WTC11 (cell line): ENCODE results near the gene OTP. TPM values are rescaled to one million over a fixed set of nuclear protein-coding genes. Genes with fewer than 3 reads are reported as not detected.

Experiments
- ATAC-seq: fragments of 200-7000 bp; cut with Tn5 transposase; 2 replicates; pipeline ENCODE4 v1.10.0; 2021; ENCODE audit warnings: mild to moderate bottlenecking, moderate library complexity
- CTCF ChIA-PET: fragments of 300-600 bp; sonication (Branson Sonifier 250); formaldehyde crosslinking; loops from one replicate; lab custom pipeline; 2021; ENCODE audit warnings: antibody characterized with exemption; lab: Charles Lee
- POLR2A ChIA-PET: fragments of 350-600 bp; sonication (Branson Sonifier 250); formaldehyde crosslinking; loops from one replicate; lab custom pipeline; 2021; ENCODE audit warnings: antibody characterized with exemption; lab: Charles Lee
- DNase-seq: peaks from one replicate; pipeline ENCODE4 v3.0.0; 2021; ENCODE audit warnings: low spot score
- H3K27ac Mint-ChIP-seq: 2 replicates; pipeline ENCODE4 v1.8.0; 2021; ENCODE audit warnings: mixed read lengths
- H3K27me3 Mint-ChIP-seq: 2 replicates; pipeline ENCODE4 v1.8.0; 2021; ENCODE audit warnings: low read depth, mild to moderate bottlenecking, moderate library complexity, mixed read lengths
- H3K36me3 Mint-ChIP-seq: 2 replicates; pipeline ENCODE4 v1.8.0; 2021; ENCODE audit warnings: mixed read lengths
- H3K4me1 Mint-ChIP-seq: 2 replicates; pipeline ENCODE4 v1.8.0; 2022; ENCODE audit warnings: mixed read lengths
- H3K4me3 Mint-ChIP-seq: 2 replicates; pipeline ENCODE4 v1.8.0; 2021; ENCODE audit warnings: mild to moderate bottlenecking, moderate library complexity, mixed read lengths
- H3K9me3 Mint-ChIP-seq: 2 replicates; pipeline ENCODE4 v1.8.0; 2021; ENCODE audit warnings: mixed read lengths
- ELF4 ChIP-seq: sonication (generic); formaldehyde crosslinking; IDR thresholded peaks from 2 replicates; pipeline ENCODE4 v1.8.1; 2022; ENCODE audit warnings: low read depth, mild to moderate bottlenecking, moderate library complexity, missing genetic modification reagents
- IRF2 ChIP-seq: sonication (generic); formaldehyde crosslinking; IDR thresholded peaks from 2 replicates; pipeline ENCODE4 v1.8.0; 2022; ENCODE audit warnings: low read depth, missing genetic modification reagents, borderline replicate concordance
- NFYB ChIP-seq: sonication (generic); formaldehyde crosslinking; conservative IDR thresholded peaks from 2 replicates; pipeline ENCODE4 v1.8.0; 2022; ENCODE audit warnings: low read depth, missing genetic modification reagents
- TCF7 ChIP-seq: sonication (generic); formaldehyde crosslinking; IDR thresholded peaks from 2 replicates; pipeline ENCODE4 v1.8.0; 2022; ENCODE audit warnings: mild to moderate bottlenecking, low read depth, missing genetic modification reagents, moderate library complexity
- ZNF263 ChIP-seq: sonication (generic); formaldehyde crosslinking; IDR thresholded peaks from 2 replicates; pipeline ENCODE4 v1.8.1; 2022; ENCODE audit warnings: low read depth, mild to moderate bottlenecking, moderate library complexity, missing genetic modification reagents
- ZNF423 ChIP-seq: fragments of 250-450 bp; sonication (Bioruptor Pico); IDR thresholded peaks from 2 replicates; pipeline ENCODE4 v2.1.2; 2022; ENCODE audit warnings: mild to moderate bottlenecking, moderate library complexity
- total RNA-seq: library from RNA; stranded (reverse); gene quantifications from 3 replicates; pipeline ENCODE4 v1.2.3, GENCODE V29; 2021
- TF ChIP-seq, protein P1 (sequence below): sonication (generic); formaldehyde crosslinking; IDR thresholded peaks from 2 replicates; pipeline ENCODE4 v1.8.1; 2023; ENCODE audit warnings: mild to moderate bottlenecking, missing genetic modification reagents, borderline replicate concordance
- TF ChIP-seq, protein P2 (sequence below): sonication (generic); formaldehyde crosslinking; IDR thresholded peaks from 2 replicates; pipeline ENCODE4 v1.8.1; 2023; ENCODE audit warnings: mild to moderate bottlenecking, missing genetic modification reagents, moderate library complexity
- TF ChIP-seq, protein P3 (sequence below): fragments of 200-600 bp; IDR thresholded peaks from 2 replicates; pipeline ENCODE4 v1.8.0; 2022; ENCODE audit warnings: antibody characterized with exemption
- TF ChIP-seq, protein P4 (sequence below): sonication (generic); formaldehyde crosslinking; IDR thresholded peaks from 2 replicates; pipeline ENCODE4 v1.8.1; 2022; ENCODE audit warnings: low read depth, missing genetic modification reagents, borderline replicate concordance
- TF ChIP-seq, protein P5 (sequence below): sonication (generic); formaldehyde crosslinking; IDR thresholded peaks from 2 replicates; pipeline ENCODE4 v1.8.1; 2022; ENCODE audit warnings: missing genetic modification reagents, borderline replicate concordance
- TF ChIP-seq, protein P6 (sequence below): sonication (generic); formaldehyde crosslinking; IDR thresholded peaks from 2 replicates; pipeline ENCODE4 v1.8.1; 2023; ENCODE audit warnings: mild to moderate bottlenecking, missing genetic modification reagents
- TF ChIP-seq, protein P7 (sequence below): sonication (generic); formaldehyde crosslinking; IDR thresholded peaks from 2 replicates; pipeline ENCODE4 v1.8.1; 2022; ENCODE audit warnings: mild to moderate bottlenecking, missing genetic modification reagents, moderate library complexity, borderline replicate concordance
- TF ChIP-seq, protein P8 (sequence below): sonication (generic); formaldehyde crosslinking; IDR thresholded peaks from 2 replicates; pipeline ENCODE4 v1.8.0; 2022; ENCODE audit warnings: missing genetic modification reagents

The OTP gene
- total RNA-seq, 1 experiment from 2014 or later, result not detected

DNA sequence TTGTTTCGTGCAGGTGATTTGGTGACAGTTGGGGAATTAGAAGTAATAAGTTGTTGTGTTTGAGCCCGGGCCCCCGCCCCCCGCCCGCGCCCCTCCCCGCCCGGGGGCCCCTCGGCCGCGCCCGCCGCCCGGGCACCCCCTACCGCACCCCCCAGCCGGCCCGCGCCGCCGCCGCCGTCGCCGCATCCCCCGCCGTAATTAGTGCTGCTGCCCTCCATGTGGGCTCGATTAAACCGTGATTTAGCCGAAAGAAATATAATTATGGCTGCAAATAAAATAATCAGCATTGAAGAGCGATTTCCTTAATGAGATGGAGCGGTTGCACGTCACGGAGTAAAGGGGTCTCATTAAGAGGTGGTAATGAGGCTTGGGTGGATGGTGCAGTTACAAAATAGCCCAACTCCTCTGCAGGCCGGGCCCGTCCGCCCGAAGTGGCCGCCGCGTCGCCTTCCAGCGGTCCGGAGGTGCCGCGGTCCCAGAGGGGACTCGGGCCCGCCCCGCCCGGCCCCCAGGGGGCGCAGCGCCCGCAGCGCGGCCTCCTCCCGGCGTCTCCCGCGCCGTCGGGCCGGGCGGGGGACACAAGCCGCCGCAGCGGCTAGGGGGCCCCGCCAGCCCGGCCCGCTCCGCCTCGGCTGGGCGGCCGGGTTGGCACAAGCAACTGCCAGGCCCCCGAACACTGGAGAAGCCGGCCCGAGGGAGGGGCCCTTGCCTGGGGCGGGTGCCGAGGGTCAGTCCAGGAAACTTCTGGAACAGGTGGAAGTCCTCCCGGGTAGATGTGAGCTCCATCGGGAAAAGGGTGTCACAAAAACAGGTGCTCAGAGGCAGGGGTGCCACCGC is 6.9 kb upstream of the OTP start:
- peaks cover 46% of the 10 kb centered on the region for H3K4me1 Mint-ChIP-seq
- H3K4me3 Mint-ChIP-seq, result peak overlapping the region; percentile 62
- TF ChIP-seq NFYB (CRISPR knock-in tag) (no peak), ZNF423 (CRISPR knock-in tag) (0 out of 2 replicates have a peak, but pooled peaks have one; percentile 43), IRF2 (CRISPR knock-in tag) (no peak)
- TF ChIP-seq, protein P1, sequence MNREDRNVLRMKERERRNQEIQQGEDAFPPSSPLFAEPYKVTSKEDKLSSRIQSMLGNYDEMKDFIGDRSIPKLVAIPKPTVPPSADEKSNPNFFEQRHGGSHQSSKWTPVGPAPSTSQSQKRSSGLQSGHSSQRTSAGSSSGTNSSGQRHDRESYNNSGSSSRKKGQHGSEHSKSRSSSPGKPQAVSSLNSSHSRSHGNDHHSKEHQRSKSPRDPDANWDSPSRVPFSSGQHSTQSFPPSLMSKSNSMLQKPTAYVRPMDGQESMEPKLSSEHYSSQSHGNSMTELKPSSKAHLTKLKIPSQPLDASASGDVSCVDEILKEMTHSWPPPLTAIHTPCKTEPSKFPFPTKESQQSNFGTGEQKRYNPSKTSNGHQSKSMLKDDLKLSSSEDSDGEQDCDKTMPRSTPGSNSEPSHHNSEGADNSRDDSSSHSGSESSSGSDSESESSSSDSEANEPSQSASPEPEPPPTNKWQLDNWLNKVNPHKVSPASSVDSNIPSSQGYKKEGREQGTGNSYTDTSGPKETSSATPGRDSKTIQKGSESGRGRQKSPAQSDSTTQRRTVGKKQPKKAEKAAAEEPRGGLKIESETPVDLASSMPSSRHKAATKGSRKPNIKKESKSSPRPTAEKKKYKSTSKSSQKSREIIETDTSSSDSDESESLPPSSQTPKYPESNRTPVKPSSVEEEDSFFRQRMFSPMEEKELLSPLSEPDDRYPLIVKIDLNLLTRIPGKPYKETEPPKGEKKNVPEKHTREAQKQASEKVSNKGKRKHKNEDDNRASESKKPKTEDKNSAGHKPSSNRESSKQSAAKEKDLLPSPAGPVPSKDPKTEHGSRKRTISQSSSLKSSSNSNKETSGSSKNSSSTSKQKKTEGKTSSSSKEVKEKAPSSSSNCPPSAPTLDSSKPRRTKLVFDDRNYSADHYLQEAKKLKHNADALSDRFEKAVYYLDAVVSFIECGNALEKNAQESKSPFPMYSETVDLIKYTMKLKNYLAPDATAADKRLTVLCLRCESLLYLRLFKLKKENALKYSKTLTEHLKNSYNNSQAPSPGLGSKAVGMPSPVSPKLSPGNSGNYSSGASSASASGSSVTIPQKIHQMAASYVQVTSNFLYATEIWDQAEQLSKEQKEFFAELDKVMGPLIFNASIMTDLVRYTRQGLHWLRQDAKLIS (CRISPR knock-in tag), result no peak
- TF ChIP-seq, protein P2, sequence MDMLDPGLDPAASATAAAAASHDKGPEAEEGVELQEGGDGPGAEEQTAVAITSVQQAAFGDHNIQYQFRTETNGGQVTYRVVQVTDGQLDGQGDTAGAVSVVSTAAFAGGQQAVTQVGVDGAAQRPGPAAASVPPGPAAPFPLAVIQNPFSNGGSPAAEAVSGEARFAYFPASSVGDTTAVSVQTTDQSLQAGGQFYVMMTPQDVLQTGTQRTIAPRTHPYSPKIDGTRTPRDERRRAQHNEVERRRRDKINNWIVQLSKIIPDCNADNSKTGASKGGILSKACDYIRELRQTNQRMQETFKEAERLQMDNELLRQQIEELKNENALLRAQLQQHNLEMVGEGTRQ (CRISPR knock-in tag), result no peak
- TF ChIP-seq, protein P3, sequence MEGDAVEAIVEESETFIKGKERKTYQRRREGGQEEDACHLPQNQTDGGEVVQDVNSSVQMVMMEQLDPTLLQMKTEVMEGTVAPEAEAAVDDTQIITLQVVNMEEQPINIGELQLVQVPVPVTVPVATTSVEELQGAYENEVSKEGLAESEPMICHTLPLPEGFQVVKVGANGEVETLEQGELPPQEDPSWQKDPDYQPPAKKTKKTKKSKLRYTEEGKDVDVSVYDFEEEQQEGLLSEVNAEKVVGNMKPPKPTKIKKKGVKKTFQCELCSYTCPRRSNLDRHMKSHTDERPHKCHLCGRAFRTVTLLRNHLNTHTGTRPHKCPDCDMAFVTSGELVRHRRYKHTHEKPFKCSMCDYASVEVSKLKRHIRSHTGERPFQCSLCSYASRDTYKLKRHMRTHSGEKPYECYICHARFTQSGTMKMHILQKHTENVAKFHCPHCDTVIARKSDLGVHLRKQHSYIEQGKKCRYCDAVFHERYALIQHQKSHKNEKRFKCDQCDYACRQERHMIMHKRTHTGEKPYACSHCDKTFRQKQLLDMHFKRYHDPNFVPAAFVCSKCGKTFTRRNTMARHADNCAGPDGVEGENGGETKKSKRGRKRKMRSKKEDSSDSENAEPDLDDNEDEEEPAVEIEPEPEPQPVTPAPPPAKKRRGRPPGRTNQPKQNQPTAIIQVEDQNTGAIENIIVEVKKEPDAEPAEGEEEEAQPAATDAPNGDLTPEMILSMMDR, result peak; percentile 43; the same call in 1 of the 2 replicates
- DNase-seq (peak; percentile 69), ATAC-seq (peak; percentile 74)
- H3K27ac Mint-ChIP-seq, result no peak overlapping the region
- ChIA-PET CTCF (interaction anchor here (0.7 to 2.2 kb wide), 11 partner anchors 10 to 347 kb away, joined by 3 to 5 read pairs (median 3); no protein-coding TSS in a partner anchor), POLR2A (no interaction called here)
- peaks cover 99% of the 10 kb centered on the region for H3K27me3 Mint-ChIP-seq
- H3K36me3 Mint-ChIP-seq, result no peaks in the 10 kb centered on the region
- no peaks in the 10 kb centered on the region for H3K9me3 Mint-ChIP-seq

DNA sequence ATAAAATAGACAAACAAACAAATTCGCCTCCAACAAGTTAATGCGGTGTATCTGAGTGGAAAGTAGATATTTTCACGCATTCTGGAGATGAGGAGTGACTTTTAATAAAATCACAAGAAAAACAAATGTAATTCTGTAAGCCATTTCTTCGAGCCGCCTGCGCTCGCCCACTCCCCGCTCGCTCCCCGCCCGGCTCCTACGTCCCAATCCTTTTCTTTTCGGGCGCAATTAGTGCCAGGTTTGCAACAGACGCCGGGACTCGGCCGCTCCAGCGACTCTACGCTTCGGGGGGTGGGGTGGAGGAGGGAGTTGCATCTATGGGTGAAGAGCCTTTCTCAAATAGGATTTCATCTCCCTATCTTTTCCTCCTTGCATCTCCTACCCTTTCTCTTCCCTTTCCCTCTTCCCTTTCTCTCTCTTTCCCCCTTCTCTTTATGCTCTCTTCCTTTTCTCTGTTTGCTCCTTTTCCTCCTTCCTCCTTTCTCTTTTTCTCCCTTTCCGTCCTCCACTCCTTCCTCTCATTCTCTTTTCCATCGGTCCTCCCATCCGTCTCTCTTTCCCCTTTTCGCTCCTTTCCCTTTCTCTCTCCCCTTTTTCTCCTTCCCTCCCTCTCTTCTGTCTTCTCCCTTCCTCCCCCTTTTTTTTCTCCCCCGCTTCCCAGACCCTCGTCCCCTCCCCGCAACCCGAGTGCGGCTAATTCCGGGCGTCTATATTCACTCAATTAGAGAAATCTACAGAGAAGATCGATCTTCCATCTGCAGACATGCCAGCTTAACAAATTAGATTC is 6.1 kb upstream of the OTP start:
- Mint-ChIP-seq H3K36me3 (no peaks in the 10 kb centered on the region), H3K4me3 (peak overlapping the region; percentile 62), H3K27ac (no peak overlapping the region), H3K27me3 (peaks cover 99% of the 10 kb centered on the region), H3K4me1 (peaks cover 52% of the 10 kb centered on the region), H3K9me3 (no peaks in the 10 kb centered on the region)
- TF ChIP-seq, protein P4, sequence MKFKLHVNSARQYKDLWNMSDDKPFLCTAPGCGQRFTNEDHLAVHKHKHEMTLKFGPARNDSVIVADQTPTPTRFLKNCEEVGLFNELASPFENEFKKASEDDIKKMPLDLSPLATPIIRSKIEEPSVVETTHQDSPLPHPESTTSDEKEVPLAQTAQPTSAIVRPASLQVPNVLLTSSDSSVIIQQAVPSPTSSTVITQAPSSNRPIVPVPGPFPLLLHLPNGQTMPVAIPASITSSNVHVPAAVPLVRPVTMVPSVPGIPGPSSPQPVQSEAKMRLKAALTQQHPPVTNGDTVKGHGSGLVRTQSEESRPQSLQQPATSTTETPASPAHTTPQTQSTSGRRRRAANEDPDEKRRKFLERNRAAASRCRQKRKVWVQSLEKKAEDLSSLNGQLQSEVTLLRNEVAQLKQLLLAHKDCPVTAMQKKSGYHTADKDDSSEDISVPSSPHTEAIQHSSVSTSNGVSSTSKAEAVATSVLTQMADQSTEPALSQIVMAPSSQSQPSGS (CRISPR knock-in tag), result no peak
- TF ChIP-seq ELF4 (CRISPR knock-in tag), result no peak
- TF ChIP-seq, protein P5, sequence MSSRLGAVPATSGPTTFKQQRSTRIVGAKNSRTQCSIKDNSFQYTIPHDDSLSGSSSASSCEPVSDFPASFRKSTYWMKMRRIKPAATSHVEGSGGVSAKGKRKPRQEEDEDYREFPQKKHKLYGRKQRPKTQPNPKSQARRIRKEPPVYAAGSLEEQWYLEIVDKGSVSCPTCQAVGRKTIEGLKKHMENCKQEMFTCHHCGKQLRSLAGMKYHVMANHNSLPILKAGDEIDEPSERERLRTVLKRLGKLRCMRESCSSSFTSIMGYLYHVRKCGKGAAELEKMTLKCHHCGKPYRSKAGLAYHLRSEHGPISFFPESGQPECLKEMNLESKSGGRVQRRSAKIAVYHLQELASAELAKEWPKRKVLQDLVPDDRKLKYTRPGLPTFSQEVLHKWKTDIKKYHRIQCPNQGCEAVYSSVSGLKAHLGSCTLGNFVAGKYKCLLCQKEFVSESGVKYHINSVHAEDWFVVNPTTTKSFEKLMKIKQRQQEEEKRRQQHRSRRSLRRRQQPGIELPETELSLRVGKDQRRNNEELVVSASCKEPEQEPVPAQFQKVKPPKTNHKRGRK (CRISPR knock-in tag), result peak; percentile 98
- TF ChIP-seq ZNF263, result peak; percentile 60; the same call in 1 of the 2 replicates
- TF ChIP-seq, protein P6, sequence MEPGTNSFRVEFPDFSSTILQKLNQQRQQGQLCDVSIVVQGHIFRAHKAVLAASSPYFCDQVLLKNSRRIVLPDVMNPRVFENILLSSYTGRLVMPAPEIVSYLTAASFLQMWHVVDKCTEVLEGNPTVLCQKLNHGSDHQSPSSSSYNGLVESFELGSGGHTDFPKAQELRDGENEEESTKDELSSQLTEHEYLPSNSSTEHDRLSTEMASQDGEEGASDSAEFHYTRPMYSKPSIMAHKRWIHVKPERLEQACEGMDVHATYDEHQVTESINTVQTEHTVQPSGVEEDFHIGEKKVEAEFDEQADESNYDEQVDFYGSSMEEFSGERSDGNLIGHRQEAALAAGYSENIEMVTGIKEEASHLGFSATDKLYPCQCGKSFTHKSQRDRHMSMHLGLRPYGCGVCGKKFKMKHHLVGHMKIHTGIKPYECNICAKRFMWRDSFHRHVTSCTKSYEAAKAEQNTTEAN (CRISPR knock-in tag), result no peak
- no peak for TF ChIP-seq TCF7 (CRISPR knock-in tag)
- TF ChIP-seq, protein P7, sequence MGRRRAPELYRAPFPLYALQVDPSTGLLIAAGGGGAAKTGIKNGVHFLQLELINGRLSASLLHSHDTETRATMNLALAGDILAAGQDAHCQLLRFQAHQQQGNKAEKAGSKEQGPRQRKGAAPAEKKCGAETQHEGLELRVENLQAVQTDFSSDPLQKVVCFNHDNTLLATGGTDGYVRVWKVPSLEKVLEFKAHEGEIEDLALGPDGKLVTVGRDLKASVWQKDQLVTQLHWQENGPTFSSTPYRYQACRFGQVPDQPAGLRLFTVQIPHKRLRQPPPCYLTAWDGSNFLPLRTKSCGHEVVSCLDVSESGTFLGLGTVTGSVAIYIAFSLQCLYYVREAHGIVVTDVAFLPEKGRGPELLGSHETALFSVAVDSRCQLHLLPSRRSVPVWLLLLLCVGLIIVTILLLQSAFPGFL, result no peak
- TF ChIP-seq, protein P8, sequence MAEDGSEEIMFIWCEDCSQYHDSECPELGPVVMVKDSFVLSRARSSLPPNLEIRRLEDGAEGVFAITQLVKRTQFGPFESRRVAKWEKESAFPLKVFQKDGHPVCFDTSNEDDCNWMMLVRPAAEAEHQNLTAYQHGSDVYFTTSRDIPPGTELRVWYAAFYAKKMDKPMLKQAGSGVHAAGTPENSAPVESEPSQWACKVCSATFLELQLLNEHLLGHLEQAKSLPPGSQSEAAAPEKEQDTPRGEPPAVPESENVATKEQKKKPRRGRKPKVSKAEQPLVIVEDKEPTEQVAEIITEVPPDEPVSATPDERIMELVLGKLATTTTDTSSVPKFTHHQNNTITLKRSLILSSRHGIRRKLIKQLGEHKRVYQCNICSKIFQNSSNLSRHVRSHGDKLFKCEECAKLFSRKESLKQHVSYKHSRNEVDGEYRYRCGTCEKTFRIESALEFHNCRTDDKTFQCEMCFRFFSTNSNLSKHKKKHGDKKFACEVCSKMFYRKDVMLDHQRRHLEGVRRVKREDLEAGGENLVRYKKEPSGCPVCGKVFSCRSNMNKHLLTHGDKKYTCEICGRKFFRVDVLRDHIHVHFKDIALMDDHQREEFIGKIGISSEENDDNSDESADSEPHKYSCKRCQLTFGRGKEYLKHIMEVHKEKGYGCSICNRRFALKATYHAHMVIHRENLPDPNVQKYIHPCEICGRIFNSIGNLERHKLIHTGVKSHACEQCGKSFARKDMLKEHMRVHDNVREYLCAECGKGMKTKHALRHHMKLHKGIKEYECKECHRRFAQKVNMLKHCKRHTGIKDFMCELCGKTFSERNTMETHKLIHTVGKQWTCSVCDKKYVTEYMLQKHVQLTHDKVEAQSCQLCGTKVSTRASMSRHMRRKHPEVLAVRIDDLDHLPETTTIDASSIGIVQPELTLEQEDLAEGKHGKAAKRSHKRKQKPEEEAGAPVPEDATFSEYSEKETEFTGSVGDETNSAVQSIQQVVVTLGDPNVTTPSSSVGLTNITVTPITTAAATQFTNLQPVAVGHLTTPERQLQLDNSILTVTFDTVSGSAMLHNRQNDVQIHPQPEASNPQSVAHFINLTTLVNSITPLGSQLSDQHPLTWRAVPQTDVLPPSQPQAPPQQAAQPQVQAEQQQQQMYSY (CRISPR knock-in tag), result peak; percentile 80
- CTCF ChIA-PET, result interaction anchor here (0.7 to 1.5 kb wide), 2 partner anchors 321 to 340 kb away, joined by 3 read pairs; no protein-coding TSS in a partner anchor
- DNase-seq (peak; percentile 75), ATAC-seq (no peak; the same call in 1 of the 2 replicates)
- POLR2A ChIA-PET, result no interaction called here
